GM21529 (cell line): Measurements from ENCODE around the gene SEPTIN1.

Experiments used
- ATAC-seq: cut with Tn5 transposase; IDR thresholded peaks from one replicate; pipeline ENCODE4 v1.9.1; 2021; ENCODE audit not compliant: unreplicated experiment

SEPTIN1 gene

GRCh38 chr16:30358990-30359870 is 23.1 kb downstream of the SEPTIN1 start:
- no peak for ATAC-seq

GRCh38 chr16:30358577-30358936 is 23.8 kb downstream of the SEPTIN1 start:
- no peak for ATAC-seq

GRCh38 chr16:30357715-30358576 is 24.4 kb downstream of the SEPTIN1 start:
- no peak for ATAC-seq

GRCh38 chr16:30357085-30357714 is 25.2 kb downstream of the SEPTIN1 start:
- no peak for ATAC-seq

- ATAC-seq: no peak
Observed at GRCh38 chr16:30356401-30357084, 25.8 kb downstream of the SEPTIN1 start.

GRCh38 chr16:30355954-30356308 is 26.4 kb downstream of the SEPTIN1 start:
- ATAC-seq: no peak

- peak; percentile 55 for ATAC-seq
Observed at GRCh38 chr16:30355144-30355953, 27.0 kb downstream of the SEPTIN1 start, which contains the start of gene CD2BP2. TSS of gene CD2BP2 (minus strand) at chr16:30355308. CDS start at chr16:30354681, 627 bp downstream.

GRCh38 chr16:30354423-30355143 is 27.8 kb downstream of the SEPTIN1 start:
- ATAC-seq: peak; percentile 8

- ATAC-seq: no peak
Observed at GRCh38 chr16:30353438-30354129, 28.8 kb downstream of the SEPTIN1 start.

- no peak for ATAC-seq
Observed at GRCh38 chr16:30352488-30353401, 29.6 kb downstream of the SEPTIN1 start.

GRCh38 chr16:30351586-30352419 is 30.6 kb downstream of the SEPTIN1 start:
- ATAC-seq: no peak

- ATAC-seq: no peak
Observed at GRCh38 chr16:30351001-30351441, 31.3 kb downstream of the SEPTIN1 start.

GRCh38 chr16:30350134-30350871 is 32.1 kb downstream of the SEPTIN1 start:
- no peak for ATAC-seq

- no peak for ATAC-seq
Observed at GRCh38 chr16:30349675-30350074, 32.7 kb downstream of the SEPTIN1 start.

GRCh38 chr16:30348929-30349328 is 33.4 kb downstream of the SEPTIN1 start:
- no peak for ATAC-seq

GRCh38 chr16:30348113-30348512 is 34.2 kb downstream of the SEPTIN1 start:
- no peak for ATAC-seq
